Measurements from ENCODE around the gene KCNMA1.

The KCNMA1 gene

GRCh38 chr10:77647543-77648293 lies 10.1 kb upstream of the KCNMA1 start:
- DNase-seq (ENCODE audit: low read depth): no peak
- H3K4me3 ChIP-seq (ENCODE audit: low read length): no peak overlapping the region
- TF ChIP-seq CTCF (conservative IDR thresholded peaks at IDR 0.05; ENCODE audit: low read depth, low read length): no peak

GRCh38 chr10:77644557-77645243 lies 7.1 kb upstream of the KCNMA1 start:
- H3K4me3 ChIP-seq (ENCODE audit: low read length): no peak overlapping the region
- DNase-seq (ENCODE audit: low read depth): no peak
- TF ChIP-seq CTCF (conservative IDR thresholded peaks at IDR 0.05; ENCODE audit: low read depth, low read length): no peak

GRCh38 chr10:77643795-77644468 lies 6.3 kb upstream of the KCNMA1 start:
- no peak overlapping the region for H3K4me3 ChIP-seq (ENCODE audit: low read length)
- TF ChIP-seq CTCF (conservative IDR thresholded peaks at IDR 0.05; ENCODE audit: low read depth, low read length): peak; percentile 69
- no peak for DNase-seq (ENCODE audit: low read depth)

- TF ChIP-seq CTCF (conservative IDR thresholded peaks at IDR 0.05; ENCODE audit: low read depth, low read length): peak; percentile 68
- DNase-seq (ENCODE audit: low read depth): no peak
- H3K4me3 ChIP-seq (ENCODE audit: low read length): no peak overlapping the region
Measured at GRCh38 chr10:77641788-77642397, 4.3 kb upstream of the KCNMA1 start.

- DNase-seq (ENCODE audit: low read depth): no peak
- no peak overlapping the region for H3K4me3 ChIP-seq (ENCODE audit: low read length)
- no peak for TF ChIP-seq CTCF (conservative IDR thresholded peaks at IDR 0.05; ENCODE audit: low read depth, low read length)
Measured at GRCh38 chr10:77641344-77641743, 3.7 kb upstream of the KCNMA1 start.

- DNase-seq (ENCODE audit: low read depth): no peak
- no peak overlapping the region for H3K4me3 ChIP-seq (ENCODE audit: low read length)
- TF ChIP-seq CTCF (conservative IDR thresholded peaks at IDR 0.05; ENCODE audit: low read depth, low read length): no peak
Measured at GRCh38 chr10:77640167-77640566, 2.6 kb upstream of the KCNMA1 start.

All from retinal pigment epithelial cell (primary cell).